ENCODE measurements around the gene CACNA1E. TPM values are rescaled to one million over a fixed set of nuclear protein-coding genes. Genes with fewer than 3 reads are reported as not detected.

The CACNA1E gene
- total RNA-seq, 1 donor from 2014 or later = 0.31 TPM

- TF ChIP-seq, protein P1, sequence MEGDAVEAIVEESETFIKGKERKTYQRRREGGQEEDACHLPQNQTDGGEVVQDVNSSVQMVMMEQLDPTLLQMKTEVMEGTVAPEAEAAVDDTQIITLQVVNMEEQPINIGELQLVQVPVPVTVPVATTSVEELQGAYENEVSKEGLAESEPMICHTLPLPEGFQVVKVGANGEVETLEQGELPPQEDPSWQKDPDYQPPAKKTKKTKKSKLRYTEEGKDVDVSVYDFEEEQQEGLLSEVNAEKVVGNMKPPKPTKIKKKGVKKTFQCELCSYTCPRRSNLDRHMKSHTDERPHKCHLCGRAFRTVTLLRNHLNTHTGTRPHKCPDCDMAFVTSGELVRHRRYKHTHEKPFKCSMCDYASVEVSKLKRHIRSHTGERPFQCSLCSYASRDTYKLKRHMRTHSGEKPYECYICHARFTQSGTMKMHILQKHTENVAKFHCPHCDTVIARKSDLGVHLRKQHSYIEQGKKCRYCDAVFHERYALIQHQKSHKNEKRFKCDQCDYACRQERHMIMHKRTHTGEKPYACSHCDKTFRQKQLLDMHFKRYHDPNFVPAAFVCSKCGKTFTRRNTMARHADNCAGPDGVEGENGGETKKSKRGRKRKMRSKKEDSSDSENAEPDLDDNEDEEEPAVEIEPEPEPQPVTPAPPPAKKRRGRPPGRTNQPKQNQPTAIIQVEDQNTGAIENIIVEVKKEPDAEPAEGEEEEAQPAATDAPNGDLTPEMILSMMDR (IDR thresholded peaks at IDR 0.05; ENCODE audit: unreplicated experiment) = no peak
- Mint-ChIP-seq H3K36me3 (ENCODE audit: low read depth, unreplicated experiment) (no peaks in the 10 kb centered on the region), H3K27ac (ENCODE audit: unreplicated experiment) (no peak overlapping the region), H3K4me3 (ENCODE audit: unreplicated experiment) (no peak overlapping the region), H3K4me1 (ENCODE audit: unreplicated experiment) (peaks cover 3% of the 10 kb centered on the region), H3K9me3 (ENCODE audit: unreplicated experiment) (no peaks in the 10 kb centered on the region), H3K27me3 (ENCODE audit: unreplicated experiment) (peaks cover 6% of the 10 kb centered on the region)
- DNase-seq (ENCODE audit: low spot score) = no peak
Measured at GRCh38 chr1:181680332-181680731, 197.0 kb downstream of the CACNA1E start.

DNA sequence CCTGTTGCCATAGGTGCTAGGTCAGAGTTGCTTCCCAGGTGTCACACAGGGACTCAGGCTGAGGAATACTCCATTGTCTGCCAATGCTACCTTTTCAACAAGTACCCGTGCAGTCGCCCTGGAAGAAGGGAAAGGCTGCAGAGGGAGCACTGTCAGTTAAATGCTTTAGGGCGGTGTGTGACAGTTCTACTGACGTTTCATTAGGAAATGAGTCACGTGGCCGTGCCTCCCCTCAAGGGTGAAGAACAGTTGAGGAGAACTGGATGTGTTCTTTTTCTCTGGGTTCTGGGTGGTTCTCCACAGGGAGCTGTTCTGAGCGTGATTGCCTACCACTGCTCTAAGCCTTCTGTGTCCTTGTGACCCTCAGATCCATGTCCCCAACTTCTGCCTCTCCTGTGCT, 197.6 kb downstream of the CACNA1E start:
- Mint-ChIP-seq H3K4me3 (ENCODE audit: unreplicated experiment) (no peak overlapping the region), H3K27me3 (ENCODE audit: unreplicated experiment) (peaks cover 6% of the 10 kb centered on the region), H3K9me3 (ENCODE audit: unreplicated experiment) (no peaks in the 10 kb centered on the region), H3K4me1 (ENCODE audit: unreplicated experiment) (peaks cover 2% of the 10 kb centered on the region), H3K27ac (ENCODE audit: unreplicated experiment) (no peak overlapping the region), H3K36me3 (ENCODE audit: low read depth, unreplicated experiment) (no peaks in the 10 kb centered on the region)
- TF ChIP-seq, protein P1 (IDR thresholded peaks at IDR 0.05; ENCODE audit: unreplicated experiment) = no peak
- no peak for DNase-seq (ENCODE audit: low spot score)

DNA sequence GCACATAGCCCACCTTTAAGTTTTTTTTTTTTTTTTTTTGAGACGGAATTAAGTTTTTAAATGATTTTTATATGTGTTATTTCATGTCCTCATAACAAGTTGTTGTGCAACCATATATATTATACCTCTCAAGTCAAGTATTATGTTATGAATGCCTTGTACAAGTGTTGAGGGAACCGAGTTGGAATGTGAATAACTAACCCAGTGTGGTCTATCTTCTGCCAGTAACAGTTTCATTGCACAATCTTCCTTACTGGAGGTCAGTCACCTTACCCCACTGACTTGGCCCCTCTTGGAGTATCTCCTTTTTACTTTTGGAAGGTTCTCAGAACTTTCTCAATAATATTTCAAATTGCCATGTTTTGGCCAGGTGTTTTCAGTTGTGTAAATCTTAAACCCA, 201.9 kb downstream of the CACNA1E start:
- Mint-ChIP-seq H3K36me3 (ENCODE audit: low read depth, unreplicated experiment) (no peaks in the 10 kb centered on the region), H3K4me1 (ENCODE audit: unreplicated experiment) (no peaks in the 10 kb centered on the region), H3K27me3 (ENCODE audit: unreplicated experiment) (peaks cover 2% of the 10 kb centered on the region), H3K9me3 (ENCODE audit: unreplicated experiment) (no peaks in the 10 kb centered on the region), H3K4me3 (ENCODE audit: unreplicated experiment) (no peak overlapping the region), H3K27ac (ENCODE audit: unreplicated experiment) (no peak overlapping the region)
- DNase-seq (ENCODE audit: low spot score) = no peak
- TF ChIP-seq, protein P1 (IDR thresholded peaks at IDR 0.05; ENCODE audit: unreplicated experiment) = no peak

- DNase-seq (ENCODE audit: low spot score) = no peak
- H3K27me3 Mint-ChIP-seq (ENCODE audit: unreplicated experiment) = no peaks in the 10 kb centered on the region
- H3K4me3 Mint-ChIP-seq (ENCODE audit: unreplicated experiment) = no peak overlapping the region
- H3K27ac Mint-ChIP-seq (ENCODE audit: unreplicated experiment) = no peak overlapping the region
- TF ChIP-seq, protein P1 (IDR thresholded peaks at IDR 0.05; ENCODE audit: unreplicated experiment) = no peak
- no peaks in the 10 kb centered on the region for H3K36me3 Mint-ChIP-seq (ENCODE audit: low read depth, unreplicated experiment)
- no peaks in the 10 kb centered on the region for H3K9me3 Mint-ChIP-seq (ENCODE audit: unreplicated experiment)
- peaks cover under 1% of the 10 kb centered on the region for H3K4me1 Mint-ChIP-seq (ENCODE audit: unreplicated experiment)
Measured at GRCh38 chr1:181701891-181702290, 218.6 kb downstream of the CACNA1E start.

DNA sequence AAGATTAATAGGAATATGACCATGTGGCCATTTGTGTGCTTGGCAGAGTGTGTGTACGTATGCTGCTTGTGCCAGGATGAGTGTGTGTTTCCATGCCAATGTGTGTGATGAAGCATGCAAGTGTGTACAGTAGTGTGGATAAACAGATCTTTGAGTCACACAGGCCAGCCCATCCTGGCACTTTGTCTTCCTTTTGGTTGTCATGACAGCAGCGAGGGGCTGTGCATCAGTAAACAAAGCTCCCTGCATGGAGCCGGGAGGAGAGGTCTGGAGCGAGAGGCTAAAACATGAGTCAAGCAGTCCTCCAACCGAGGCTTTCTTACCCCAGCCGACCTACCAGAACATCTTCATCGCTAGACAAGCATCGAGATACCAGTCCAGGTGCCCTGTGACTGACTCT, 221.2 kb downstream of the CACNA1E start:
- TF ChIP-seq, protein P1 (IDR thresholded peaks at IDR 0.05; ENCODE audit: unreplicated experiment) = no peak
- Mint-ChIP-seq H3K27ac (ENCODE audit: unreplicated experiment) (no peak overlapping the region), H3K4me1 (ENCODE audit: unreplicated experiment) (no peaks in the 10 kb centered on the region), H3K27me3 (ENCODE audit: unreplicated experiment) (no peaks in the 10 kb centered on the region), H3K4me3 (ENCODE audit: unreplicated experiment) (no peak overlapping the region), H3K36me3 (ENCODE audit: low read depth, unreplicated experiment) (no peaks in the 10 kb centered on the region), H3K9me3 (ENCODE audit: unreplicated experiment) (no peaks in the 10 kb centered on the region)
- DNase-seq (ENCODE audit: low spot score) = no peak
